H1 (cell line): ENCODE data around the gene SLC25A21. TPM values are rescaled to one million over a fixed set of nuclear protein-coding genes. Genes with fewer than 3 reads are reported as not detected.

ENCODE experiments used
- CTCF ChIA-PET: fragments of 300-600 bp; sonication (Branson Sonifier 250); formaldehyde crosslinking; loops from one replicate; lab custom pipeline; 2021; ENCODE audit not compliant: partially characterized antibody; lab: Charles Lee
- POLR2A ChIA-PET: fragments of 300-600 bp; sonication (Branson Sonifier 250); formaldehyde crosslinking; loops from one replicate; lab custom pipeline; 2021; ENCODE audit warnings: inconsistent platforms; ENCODE audit not compliant: partially characterized antibody; lab: Charles Lee
- DNase-seq, 2 experiments: peaks; one replicate each; pipeline versions ENCODE4 v3.0.0 to v3.0.0-alpha.2; 2010 to 2022; ENCODE audit warnings: low spot score in 2 of 2, low read depth in 1 of 2, mixed read lengths in 1 of 2
- FAIRE-seq: peaks from 2 replicates; lab custom pipeline; 2011; peaks lifted over from hg19 to GRCh38; lab: Jason Lieb, UNC
- H2AFZ ChIP-seq: 2 replicates; pipeline ENCODE4 v1.8.1; 2012; ENCODE audit warnings: low read length, inconsistent platforms
- H2AK5ac ChIP-seq: 2 replicates; pipeline ENCODE4 v1.6.1; 2013; ENCODE audit warnings: low read depth, low read length
- H2BK120ac ChIP-seq: replicated peaks from 2 replicates; pipeline ENCODE3; 2013; ENCODE audit warnings: low read depth, low read length, inconsistent platforms
- H2BK12ac ChIP-seq: 2 replicates; pipeline ENCODE4 v1.6.1; 2013; ENCODE audit warnings: low read depth, low read length
- H2BK15ac ChIP-seq: 2 replicates; pipeline ENCODE4 v1.6.1; 2013; ENCODE audit warnings: low read length
- H2BK20ac ChIP-seq: 2 replicates; pipeline ENCODE4 v1.6.1; 2013; ENCODE audit warnings: low read length
- H2BK5ac ChIP-seq: 2 replicates; pipeline ENCODE4 v1.6.1; 2013; ENCODE audit warnings: low read depth, low read length
- H3K14ac ChIP-seq: 2 replicates; pipeline ENCODE4 v1.6.1; 2013; ENCODE audit warnings: inconsistent platforms; ENCODE audit not compliant: insufficient read length
- H3K18ac ChIP-seq: 2 replicates; pipeline ENCODE4 v1.6.1; 2013; ENCODE audit warnings: low read length; ENCODE audit errors: extremely low read depth
- H3K23ac ChIP-seq: 2 replicates; pipeline ENCODE4 v1.6.1; 2013; ENCODE audit warnings: inconsistent platforms; ENCODE audit not compliant: insufficient read length
- H3K23me2 ChIP-seq: 2 replicates; pipeline ENCODE4 v1.6.1; 2013; ENCODE audit warnings: low read depth, low read length
- H3K27ac ChIP-seq: 2 replicates; pipeline ENCODE4 v1.6.1; 2011; ENCODE audit warnings: low read depth, low read length, inconsistent platforms
- H3K27me3 ChIP-seq, 4 experiments: replicated peaks in 1 of 4; 1 replicate in 1 of 4; 2 replicates in 3 of 4; pipeline versions ENCODE4 v1.6.1 to v1.8.1; 2011 to 2013; ENCODE audit warnings: low read length in 3 of 4, mild to moderate bottlenecking in 3 of 4, inconsistent platforms in 2 of 4, mixed read lengths in 2 of 4, moderate library complexity in 1 of 4; ENCODE audit not compliant: control insufficient read depth in 3 of 4, insufficient read depth in 3 of 4; ENCODE audit errors: extremely low read depth in 1 of 4
- H3K36me3 ChIP-seq, 4 experiments: 2 replicates each; pipeline versions ENCODE4 v1.6.1 to v1.8.1; 2011 to 2013; ENCODE audit warnings: mild to moderate bottlenecking in 4 of 4, low read length in 3 of 4, moderate library complexity in 2 of 4, control low read depth in 1 of 4, inconsistent platforms in 1 of 4; ENCODE audit not compliant: insufficient read depth in 4 of 4, control insufficient read depth in 2 of 4
- H3K4ac ChIP-seq: replicated peaks from 2 replicates; pipeline ENCODE3; 2013; ENCODE audit warnings: low read length, low read depth, mixed read lengths, inconsistent platforms; ENCODE audit not compliant: insufficient read length
- H3K4me1 ChIP-seq, 4 experiments: replicated peaks in 1 of 4; 1 replicate in 1 of 4; 2 replicates in 3 of 4; pipeline versions ENCODE4 v1.6.1 to v1.8.1; 2011 to 2013; ENCODE audit warnings: low read length in 3 of 4, inconsistent platforms in 2 of 4, mixed read lengths in 1 of 4; ENCODE audit not compliant: insufficient read depth in 4 of 4, control insufficient read depth in 3 of 4
- H3K4me2 ChIP-seq, 2 experiments: 2 replicates each; pipeline versions ENCODE4 v1.6.1 to v1.8.1; 2011 to 2013; ENCODE audit warnings: low read depth in 2 of 2, low read length in 2 of 2, control low read depth in 1 of 2, inconsistent platforms in 1 of 2, mild to moderate bottlenecking in 1 of 2; ENCODE audit not compliant: insufficient read depth in 1 of 2
- H3K4me3 ChIP-seq, 4 experiments: fragments of 200-600, 300-600 bp in 1 of 4; sonication (generic), shearing (Covaris generic), sonication (Bioruptor Twin) in 1 of 4; 2 replicates each; pipeline versions ENCODE4 v1.5.1 to v1.8.1; 2011 to 2016; ENCODE audit warnings: low read length in 4 of 4, low read depth in 3 of 4, control low read depth in 2 of 4, inconsistent platforms in 2 of 4, mild to moderate bottlenecking in 2 of 4, mixed read lengths in 1 of 4, moderate library complexity in 1 of 4; ENCODE audit not compliant: insufficient read depth in 2 of 4; ENCODE audit errors: extremely low read depth in 1 of 4
- H3K56ac ChIP-seq: replicated peaks from 2 replicates; pipeline ENCODE3; 2013; ENCODE audit warnings: low read depth, mild to moderate bottlenecking, mixed read lengths, low read length, inconsistent platforms; ENCODE audit not compliant: insufficient read length
- H3K79me1 ChIP-seq: 2 replicates; pipeline ENCODE4 v1.6.1; 2013; ENCODE audit warnings: low read depth, low read length, control low read depth
- H3K79me2 ChIP-seq, 2 experiments: 2 replicates each; pipeline versions ENCODE4 v1.6.1 to v1.8.1; 2012 to 2013; ENCODE audit warnings: low read length in 2 of 2, mild to moderate bottlenecking in 2 of 2, inconsistent platforms in 1 of 2; ENCODE audit not compliant: insufficient read depth in 2 of 2, control insufficient read depth in 1 of 2
- H3K9ac ChIP-seq, 4 experiments: replicated peaks in 1 of 4; 1 replicate in 1 of 4; 2 replicates in 3 of 4; pipeline versions ENCODE4 v1.6.1 to v1.8.1; 2011 to 2013; ENCODE audit warnings: low read depth in 3 of 4, low read length in 3 of 4, control low read depth in 2 of 4, mild to moderate bottlenecking in 2 of 4, moderate library complexity in 2 of 4, inconsistent platforms in 1 of 4; ENCODE audit errors: extremely low read depth in 1 of 4
- H3K9me3 ChIP-seq, 2 experiments: 2 replicates each; pipeline versions ENCODE4 v1.6.1 to v1.8.1; 2012 to 2013; ENCODE audit warnings: mild to moderate bottlenecking in 2 of 2, moderate library complexity in 2 of 2, control low read depth in 1 of 2, inconsistent platforms in 1 of 2, low read depth in 1 of 2, low read length in 1 of 2, mixed read lengths in 1 of 2; ENCODE audit not compliant: insufficient read depth in 2 of 2
- H4K20me1 ChIP-seq, 2 experiments: replicated peaks in 1 of 2; 2 replicates each; pipeline versions ENCODE3 to v1.8.1; 2011 to 2013; ENCODE audit warnings: inconsistent platforms in 2 of 2, low read length in 2 of 2, mild to moderate bottlenecking in 1 of 2; ENCODE audit not compliant: insufficient read depth in 2 of 2, control insufficient read depth in 1 of 2
- H4K5ac ChIP-seq: 2 replicates; pipeline ENCODE4 v1.6.1; 2013; ENCODE audit warnings: low read length, low read depth, mixed read lengths, inconsistent platforms; ENCODE audit not compliant: insufficient read length
- H4K8ac ChIP-seq: 2 replicates; pipeline ENCODE4 v1.8.0; 2013; ENCODE audit warnings: mild to moderate bottlenecking, moderate library complexity, low read length, inconsistent platforms; ENCODE audit not compliant: insufficient read depth; ENCODE audit errors: extremely low read depth
- H4K91ac ChIP-seq: replicated peaks from 2 replicates; pipeline ENCODE3; 2013; ENCODE audit warnings: low read length, mixed read lengths, inconsistent platforms; ENCODE audit not compliant: insufficient read length
- CTBP2 ChIP-seq: IDR thresholded peaks from 2 replicates; pipeline ENCODE4 v1.7.0; 2011; ENCODE audit warnings: borderline replicate concordance, mild to moderate bottlenecking, moderate library complexity, mixed read lengths, low read length; ENCODE audit not compliant: insufficient read depth, insufficient read length
- SIN3A ChIP-seq, 2 experiments: IDR thresholded peaks in 1 of 2; conservative IDR thresholded peaks in 1 of 2; 2 replicates each; pipeline ENCODE4 v1.6.1; 2011 to 2012; ENCODE audit warnings: low read length in 2 of 2, improper control_type of control experiment in 1 of 2, low read depth in 1 of 2, mild to moderate bottlenecking in 1 of 2
- WGBS, 2 experiments: shearing (Covaris generic) in 1 of 2; methylation state at CpG; one replicate each; pipeline versions ENCODE4 v1.1.6 to v1.1.7; 2013 to 2015; ENCODE audit warnings: low lambda C conversion rate in 2 of 2, mixed read lengths in 2 of 2, inconsistent platforms in 1 of 2, low coverage in 1 of 2, missing lambda C conversion rate in 1 of 2; ENCODE audit not compliant: insufficient replicate concordance in 2 of 2, insufficient coverage in 1 of 2, insufficient read length in 1 of 2; ENCODE audit errors: extremely low coverage in 1 of 2, missing lambda C conversion rate in 1 of 2; 5-methylcytosine and 5-hydroxymethylcytosine counted together
- polyA plus RNA-seq, 7 experiments: library from polyadenylated mRNA; depleted of rRNA in 3 of 7; stranded (reverse) in 5 of 7; unstranded in 2 of 7; fragments of >200 nt in 5 of 7; fragments of 200-250 nt in 2 of 7; gene quantifications; 1 replicate in 5 of 7; 2 replicates in 1 of 7; 4 replicates in 1 of 7; pipeline versions ENCODE4 v1.2.1 to v1.2.3, GENCODE V29; 2011 to 2013; ENCODE audit warnings: missing spikeins in 2 of 7, mixed read lengths in 2 of 7
- total RNA-seq: library from RNA; stranded (reverse); fragmentation: NEBNext Ultra II Directional; extraction: Animal tissue kit (Norgen Biotek cat#: 25700); gene quantifications from 2 replicates; pipeline ENCODE4 v1.2.1, GENCODE V29; 2021

Gene SLC25A21
- total and polyA plus RNA-seq, 2 of the 8 experiments (the other 6 are each of a cell fraction or from before 2014, with no cell fraction given) = 6.9 to 15.7 TPM

GRCh38 chr14:36866867-36867266 lies 305.5 kb downstream of the SLC25A21 start:
- Histone ChIP-seq H4K5ac (no peak overlapping the region), H2BK15ac (no peak overlapping the region), H3K4me2 (no peak overlapping the region), H3K56ac (no peak overlapping the region), H3K9me3 (no peaks in the 10 kb centered on the region), H2BK120ac (no peak overlapping the region), H4K20me1 (peaks cover 0 to 1% of the 10 kb centered on the region in 2 experiments), H4K8ac (no peak overlapping the region), H3K36me3 (no peaks in the 10 kb centered on the region), H3K23me2 (no peaks in the 10 kb centered on the region), H3K27ac (no peak overlapping the region), H3K27me3 (no peaks in the 10 kb centered on the region), H3K23ac (no peak overlapping the region), H3K79me1 (no peaks in the 10 kb centered on the region), H3K79me2 (no peaks in the 10 kb centered on the region), H4K91ac (no peak overlapping the region), H3K4me1 (no peaks in the 10 kb centered on the region), H3K9ac (no peak overlapping the region), H2BK5ac (no peak overlapping the region), H2AK5ac (no peak overlapping the region), H2BK12ac (no peak overlapping the region), H3K14ac (no peak overlapping the region), H3K4me3 (no peak overlapping the region), H2AFZ (no peak overlapping the region), H2BK20ac (no peak overlapping the region), H3K18ac (no peak overlapping the region), H3K4ac (no peak overlapping the region)
- TF ChIP-seq SIN3A (conservative IDR thresholded peaks at IDR 0.05 in 1 of 2, IDR thresholded peaks at IDR 0.05 in 1 of 2; ENCODE audit: low read depth in 1 of 2, low read length in 2 of 2) (no peak), CTBP2 (no peak)
- POLR2A ChIA-PET = no interaction called here
- 90% methylated on average over 4 of the region's 4 CpGs; no CpG with 5 or more reads in 1 of the 2 experiments for WGBS, 2 experiments
- FAIRE-seq (no peak), DNase-seq (no peak)
- CTCF ChIA-PET = interaction anchor here (0.6 kb wide), 1 partner anchor 885 kb away, joined by 5 read pairs; no protein-coding TSS in a partner anchor
